ENCODE measurements around the gene NR2E1.

DNA sequence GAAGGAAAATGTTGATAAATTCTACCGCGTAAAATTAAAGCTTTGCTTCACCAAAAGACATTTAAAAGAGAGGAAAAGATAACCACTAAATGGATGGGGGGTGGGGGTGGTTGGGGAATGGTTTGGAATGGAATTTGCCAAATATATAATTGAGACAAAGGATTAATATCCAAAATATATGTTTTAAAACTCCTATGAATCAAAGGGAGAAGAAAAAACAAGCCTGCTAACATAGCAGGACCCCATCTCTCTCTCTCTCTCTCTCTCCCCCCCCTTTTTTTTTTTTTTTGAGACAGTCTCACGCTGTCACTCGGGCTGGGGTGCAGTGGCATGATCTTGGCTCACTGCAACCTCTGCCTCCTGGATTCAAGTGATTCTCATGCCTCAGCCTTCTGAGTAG lies 13.4 kb upstream of the NR2E1 start:
- no peak for TF ChIP-seq POLR2AphosphoS5 (IDR thresholded peaks at IDR 0.05)
- TF ChIP-seq POLR2A (IDR thresholded peaks at IDR 0.05), result no peak
